IMR-90 (cell line): Measurements from ENCODE around the gene NDC80. TPM values are rescaled to one million over a fixed set of nuclear protein-coding genes. Genes with fewer than 3 reads are reported as not detected.

Experiments used
- ATAC-seq: fragments of 200-7000 bp; cut with Tn5 transposase; 2 replicates; pipeline ENCODE4 v1.9.1; 2020; ENCODE audit warnings: low read depth, mild to moderate bottlenecking, moderate library complexity
- BruUV-seq: library from RNA; stranded (reverse); fragments of 400-500 nt; replicated peaks from 2 replicates; lab custom pipeline; 2021; lab: Mats Ljungman, UMichigan
- CTCF ChIA-PET: fragments of 300-600 bp; formaldehyde crosslinking; extraction: SDS; loops from one replicate; lab custom pipeline; 2021; ENCODE audit warnings: antibody characterized with exemption; lab: Yijun Ruan, JAX
- POLR2A ChIA-PET: fragments of 300-600 bp; sonication (Branson Sonifier 250); formaldehyde crosslinking; loops from one replicate; lab custom pipeline; 2022; ENCODE audit warnings: antibody characterized with exemption; ENCODE audit not compliant: unreplicated experiment; lab: Charles Lee
- DNase-seq: peaks from one replicate; pipeline ENCODE4 v3.0.0; 2013
- H2AFZ ChIP-seq: replicated peaks from 2 replicates; pipeline ENCODE3; 2013; ENCODE audit warnings: low read length, mild to moderate bottlenecking; ENCODE audit not compliant: poor library complexity
- H2AK5ac ChIP-seq: 2 replicates; pipeline ENCODE4 v1.6.1; 2013; ENCODE audit warnings: low read depth, low read length, inconsistent platforms
- H2AK9ac ChIP-seq: replicated peaks from 2 replicates; pipeline ENCODE3; 2013; ENCODE audit warnings: mild to moderate bottlenecking, low read depth, low read length, moderate library complexity; ENCODE audit not compliant: poor library complexity
- H2BK120ac ChIP-seq: 2 replicates; pipeline ENCODE4 v1.6.1; 2013; ENCODE audit warnings: low read depth, low read length, inconsistent platforms
- H2BK15ac ChIP-seq: 3 replicates; pipeline ENCODE4 v1.6.1; 2013; ENCODE audit warnings: low read depth, low read length, inconsistent platforms
- H2BK20ac ChIP-seq: 2 replicates; pipeline ENCODE4 v1.6.1; 2013; ENCODE audit warnings: low read depth, mild to moderate bottlenecking, inconsistent platforms, low read length, moderate library complexity
- H2BK5ac ChIP-seq: 2 replicates; pipeline ENCODE4 v1.6.1; 2013; ENCODE audit warnings: mild to moderate bottlenecking, low read depth, low read length, inconsistent platforms; ENCODE audit not compliant: poor library complexity, severe bottlenecking
- H3K14ac ChIP-seq: replicated peaks from 2 replicates; pipeline ENCODE4 v1.6.1; 2013; ENCODE audit warnings: low read depth, low read length, inconsistent platforms
- H3K18ac ChIP-seq: 2 replicates; pipeline ENCODE4 v1.6.1; 2013; ENCODE audit warnings: low read depth, low read length, control low read depth
- H3K23ac ChIP-seq: 2 replicates; pipeline ENCODE4 v1.6.1; 2013; ENCODE audit warnings: low read depth, low read length, inconsistent platforms
- H3K27ac ChIP-seq: 2 replicates; pipeline ENCODE4 v1.5.1; 2013; ENCODE audit warnings: mild to moderate bottlenecking, control low read depth, low read length; ENCODE audit not compliant: insufficient read depth
- H3K27me3 ChIP-seq: 2 replicates; pipeline ENCODE4 v1.6.1; 2013; ENCODE audit warnings: low read length; ENCODE audit not compliant: control insufficient read depth, insufficient read depth
- H3K36me3 ChIP-seq: 2 replicates; pipeline ENCODE4 v1.6.1; 2013; ENCODE audit warnings: low read length, mixed read lengths; ENCODE audit not compliant: control insufficient read depth, insufficient read depth
- H3K4ac ChIP-seq: 2 replicates; pipeline ENCODE4 v1.6.1; 2013; ENCODE audit warnings: low read depth, low read length, inconsistent platforms
- H3K4me1 ChIP-seq: 2 replicates; pipeline ENCODE4 v1.6.1; 2013; ENCODE audit warnings: low read length, mixed read lengths; ENCODE audit not compliant: control insufficient read depth, insufficient read depth
- H3K4me2 ChIP-seq: 2 replicates; pipeline ENCODE4 v1.6.1; 2013; ENCODE audit warnings: low read depth, mild to moderate bottlenecking, control low read depth, low read length, moderate library complexity
- H3K4me3 ChIP-seq: 2 replicates; pipeline ENCODE4 v1.5.1; 2013; ENCODE audit warnings: low read depth, mild to moderate bottlenecking, control low read depth, low read length, moderate library complexity; ENCODE audit not compliant: insufficient read depth
- H3K56ac ChIP-seq: 2 replicates; pipeline ENCODE4 v1.6.1; 2013; ENCODE audit warnings: low read length, inconsistent platforms; ENCODE audit not compliant: insufficient read depth; ENCODE audit errors: extremely low read depth
- H3K79me1 ChIP-seq, 2 experiments: 2 replicates each; pipeline ENCODE4 v1.6.1; 2013; ENCODE audit warnings: low read length in 2 of 2, inconsistent platforms in 1 of 2, low read depth in 1 of 2
- H3K9ac ChIP-seq: 2 replicates; pipeline ENCODE4 v1.6.1; 2013; ENCODE audit warnings: low read depth, low read length, control low read depth
- H3K9me1 ChIP-seq: 2 replicates; pipeline ENCODE4 v1.6.1; 2013; ENCODE audit warnings: low read length, inconsistent platforms; ENCODE audit not compliant: insufficient read depth
- H3K9me3 ChIP-seq: 2 replicates; pipeline ENCODE4 v1.6.1; 2013; ENCODE audit warnings: low read length; ENCODE audit not compliant: control insufficient read depth, insufficient read depth
- H4K20me1 ChIP-seq: 2 replicates; pipeline ENCODE4 v1.6.1; 2013; ENCODE audit warnings: low read length, inconsistent platforms; ENCODE audit not compliant: insufficient read depth
- H4K5ac ChIP-seq: 2 replicates; pipeline ENCODE4 v1.6.1; 2013; ENCODE audit warnings: mild to moderate bottlenecking, low read depth, low read length, control low read depth
- H4K8ac ChIP-seq, 2 experiments: 2 replicates each; pipeline ENCODE4 v1.6.1; 2013; ENCODE audit warnings: low read depth in 2 of 2, low read length in 2 of 2, control low read depth in 1 of 2, inconsistent platforms in 1 of 2
- H4K91ac ChIP-seq: 2 replicates; pipeline ENCODE4 v1.6.1; 2013; ENCODE audit warnings: low read depth, low read length, inconsistent platforms; ENCODE audit not compliant: insufficient read depth
- BHLHE40 ChIP-seq: fragments of 150-350 bp; IDR thresholded peaks from 2 replicates; pipeline ENCODE4 v1.6.1; 2016; ENCODE audit warnings: mild to moderate bottlenecking, low read depth, low read length
- CEBPB ChIP-seq: IDR thresholded peaks from 2 replicates; pipeline ENCODE4 v1.6.1; 2012; ENCODE audit warnings: low read depth, low read length, improper control_type of control experiment
- CHD1 ChIP-seq: IDR thresholded peaks from 2 replicates; pipeline ENCODE4 v1.6.1; 2012; ENCODE audit warnings: low read depth, low read length, improper control_type of control experiment
- FOS ChIP-seq: fragments of 150-350 bp; IDR thresholded peaks from 2 replicates; pipeline ENCODE4 v1.6.1; 2016; ENCODE audit warnings: low read depth, low read length
- MAFK ChIP-seq: IDR thresholded peaks from 2 replicates; pipeline ENCODE4 v1.6.1; 2012; ENCODE audit warnings: low read depth, low read length, improper control_type of control experiment
- MAZ ChIP-seq: IDR thresholded peaks from 2 replicates; pipeline ENCODE4 v1.6.1; 2012; ENCODE audit warnings: low read depth, mild to moderate bottlenecking, low read length, improper control_type of control experiment, moderate library complexity, borderline replicate concordance
- MXI1 ChIP-seq: IDR thresholded peaks from 2 replicates; pipeline ENCODE4 v1.6.1; 2012; ENCODE audit warnings: low read depth, mild to moderate bottlenecking, low read length, moderate library complexity, borderline replicate concordance
- NFE2L2 ChIP-seq: fragments of 150-350 bp; IDR thresholded peaks from 2 replicates; pipeline ENCODE4 v1.6.1; 2016; ENCODE audit warnings: low read depth, mild to moderate bottlenecking, low read length
- POLR2A ChIP-seq: IDR thresholded peaks from 2 replicates; pipeline ENCODE4 v1.6.1; 2012; ENCODE audit warnings: mild to moderate bottlenecking, low read depth, low read length
- RAD21 ChIP-seq: IDR thresholded peaks from 2 replicates; pipeline ENCODE4 v1.6.1; 2012; ENCODE audit warnings: low read length, improper control_type of control experiment
- RCOR1 ChIP-seq: IDR thresholded peaks from 2 replicates; pipeline ENCODE4 v1.6.1; 2012; ENCODE audit warnings: mild to moderate bottlenecking, low read length, improper control_type of control experiment; ENCODE audit not compliant: insufficient replicate concordance
- RFX5 ChIP-seq: IDR thresholded peaks from 2 replicates; pipeline ENCODE4 v1.8.0; 2012; ENCODE audit warnings: low read depth, mild to moderate bottlenecking, low read length, moderate library complexity
- SMC3 ChIP-seq: fragments of 150-350 bp; IDR thresholded peaks from 2 replicates; pipeline ENCODE4 v1.6.1; 2016; ENCODE audit warnings: low read depth, mild to moderate bottlenecking, antibody characterized with exemption, low read length, moderate library complexity
- WGBS, 2 experiments: methylation state at CpG; one replicate each; pipeline versions ENCODE4 v1.1.5 to v1.1.7; 2013; ENCODE audit warnings: missing lambda C conversion rate in 2 of 2; ENCODE audit not compliant: insufficient read length in 1 of 2; ENCODE audit errors: extremely low coverage in 2 of 2; 5-methylcytosine and 5-hydroxymethylcytosine counted together
- dilution Hi-C: fragments of 300-500 bp; cut with HindIII; formaldehyde crosslinking; loops from one replicate; pipeline ENCODE4 v1.14.3; 2018; ENCODE audit warnings: low sequenced_read_pairs; ENCODE audit not compliant: unreplicated experiment
- in situ Hi-C: fragments of 300-500 bp; cut with MboI; formaldehyde crosslinking; loops from 3 replicates; pipeline ENCODE4 v1.14.3; 2019; ENCODE audit warnings: low sequenced_read_pairs, inconsistent platforms, mixed read lengths
- intact Hi-C: fragments of 100-400 bp; cut with micrococcal nuclease; formaldehyde crosslinking; loops from 2 replicates; pipeline ENCODE4 v1.10.0; 2022
- polyA plus RNA-seq, 3 experiments: library from polyadenylated mRNA; depleted of rRNA; stranded (reverse); fragments of >200 nt; gene quantifications; 2 replicates each; pipeline ENCODE4 v1.2.3, GENCODE V29; 2012; ENCODE audit warnings: low replicate concordance in 1 of 3
- total RNA-seq: library from RNA; depleted of rRNA; stranded (reverse); fragments of >200 nt; gene quantifications from 2 replicates; pipeline ENCODE4 v1.2.3, GENCODE V29; 2012
- TF ChIP-seq, protein P1 (sequence below): fragments of 150-350 bp; IDR thresholded peaks from 2 replicates; pipeline ENCODE4 v1.6.1; 2017; ENCODE audit warnings: mild to moderate bottlenecking, antibody characterized with exemption, low read length, low read depth
- TF ChIP-seq, protein P2 (sequence below): conservative IDR thresholded peaks from 2 replicates; pipeline ENCODE4 v1.5.1; 2012; ENCODE audit warnings: mild to moderate bottlenecking, low read depth, low read length, improper control_type of control experiment
- TF ChIP-seq, protein P3 (sequence below): fragments of 150-350 bp; IDR thresholded peaks from 2 replicates; pipeline ENCODE4 v1.6.1; 2016; ENCODE audit warnings: low read depth, mild to moderate bottlenecking, low read length, moderate library complexity, borderline replicate concordance

Gene NDC80
- total and polyA plus RNA-seq, 2 of the 4 experiments (the other 2 are of a cell fraction): 11.8 to 15.5 TPM

DNA sequence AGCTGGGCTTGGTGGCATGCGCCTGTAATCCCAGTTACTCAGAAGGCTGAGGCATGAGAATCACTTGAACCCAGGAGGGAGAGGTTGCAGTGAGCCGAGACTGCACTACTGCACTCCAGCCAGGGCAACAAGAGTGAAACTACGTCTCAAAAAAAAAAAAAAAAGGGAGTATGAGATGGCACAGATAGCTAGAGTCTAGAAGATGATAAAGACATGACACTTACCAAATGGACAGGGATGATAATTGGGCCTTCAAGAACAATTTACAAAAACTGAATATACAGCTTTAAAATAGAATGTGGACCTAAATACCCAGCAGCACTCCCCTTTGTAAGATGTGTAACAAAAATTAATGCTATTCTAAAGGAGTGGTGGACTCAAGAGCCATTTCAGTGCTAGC lies 2.8 kb upstream of the NDC80 start:
- H3K9ac ChIP-seq: no peak overlapping the region

More for the DNA sequence above, 2.8 kb upstream of the NDC80 start:
- TF ChIP-seq MXI1 (no peak), MAFK (no peak), NFE2L2 (no peak), SMC3 (no peak), BHLHE40 (no peak), POLR2A (no peak), CHD1 (no peak), RCOR1 (no peak), RFX5 (no peak), RAD21 (no peak), FOS (no peak), MAZ (no peak), CEBPB (no peak)
- TF ChIP-seq, protein P1, sequence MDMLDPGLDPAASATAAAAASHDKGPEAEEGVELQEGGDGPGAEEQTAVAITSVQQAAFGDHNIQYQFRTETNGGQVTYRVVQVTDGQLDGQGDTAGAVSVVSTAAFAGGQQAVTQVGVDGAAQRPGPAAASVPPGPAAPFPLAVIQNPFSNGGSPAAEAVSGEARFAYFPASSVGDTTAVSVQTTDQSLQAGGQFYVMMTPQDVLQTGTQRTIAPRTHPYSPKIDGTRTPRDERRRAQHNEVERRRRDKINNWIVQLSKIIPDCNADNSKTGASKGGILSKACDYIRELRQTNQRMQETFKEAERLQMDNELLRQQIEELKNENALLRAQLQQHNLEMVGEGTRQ: no peak
- TF ChIP-seq, protein P2, sequence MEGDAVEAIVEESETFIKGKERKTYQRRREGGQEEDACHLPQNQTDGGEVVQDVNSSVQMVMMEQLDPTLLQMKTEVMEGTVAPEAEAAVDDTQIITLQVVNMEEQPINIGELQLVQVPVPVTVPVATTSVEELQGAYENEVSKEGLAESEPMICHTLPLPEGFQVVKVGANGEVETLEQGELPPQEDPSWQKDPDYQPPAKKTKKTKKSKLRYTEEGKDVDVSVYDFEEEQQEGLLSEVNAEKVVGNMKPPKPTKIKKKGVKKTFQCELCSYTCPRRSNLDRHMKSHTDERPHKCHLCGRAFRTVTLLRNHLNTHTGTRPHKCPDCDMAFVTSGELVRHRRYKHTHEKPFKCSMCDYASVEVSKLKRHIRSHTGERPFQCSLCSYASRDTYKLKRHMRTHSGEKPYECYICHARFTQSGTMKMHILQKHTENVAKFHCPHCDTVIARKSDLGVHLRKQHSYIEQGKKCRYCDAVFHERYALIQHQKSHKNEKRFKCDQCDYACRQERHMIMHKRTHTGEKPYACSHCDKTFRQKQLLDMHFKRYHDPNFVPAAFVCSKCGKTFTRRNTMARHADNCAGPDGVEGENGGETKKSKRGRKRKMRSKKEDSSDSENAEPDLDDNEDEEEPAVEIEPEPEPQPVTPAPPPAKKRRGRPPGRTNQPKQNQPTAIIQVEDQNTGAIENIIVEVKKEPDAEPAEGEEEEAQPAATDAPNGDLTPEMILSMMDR: no peak
- TF ChIP-seq, protein P3, sequence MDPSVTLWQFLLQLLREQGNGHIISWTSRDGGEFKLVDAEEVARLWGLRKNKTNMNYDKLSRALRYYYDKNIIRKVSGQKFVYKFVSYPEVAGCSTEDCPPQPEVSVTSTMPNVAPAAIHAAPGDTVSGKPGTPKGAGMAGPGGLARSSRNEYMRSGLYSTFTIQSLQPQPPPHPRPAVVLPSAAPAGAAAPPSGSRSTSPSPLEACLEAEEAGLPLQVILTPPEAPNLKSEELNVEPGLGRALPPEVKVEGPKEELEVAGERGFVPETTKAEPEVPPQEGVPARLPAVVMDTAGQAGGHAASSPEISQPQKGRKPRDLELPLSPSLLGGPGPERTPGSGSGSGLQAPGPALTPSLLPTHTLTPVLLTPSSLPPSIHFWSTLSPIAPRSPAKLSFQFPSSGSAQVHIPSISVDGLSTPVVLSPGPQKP: no peak
- intact Hi-C loops (no loop called here), in situ Hi-C loops (loop anchor here (25.0 kb wide), 1 partner anchor 1706 kb away; no protein-coding TSS in a partner anchor), dilution Hi-C loops (no loop called here)
- H3K18ac ChIP-seq: no peak overlapping the region
- H3K14ac ChIP-seq: no peak overlapping the region
- no peak overlapping the region for H2BK120ac ChIP-seq
- 0 out of 2 replicates have a peak, but pooled peaks cover 9% of the 10 kb centered on the region for H3K9me1 ChIP-seq
- peaks cover 32 to 54% of the 10 kb centered on the region in 2 experiments; a peak in 3 of 4 replicates for H3K79me1 ChIP-seq
- H3K4ac ChIP-seq: no peak overlapping the region
- DNase-seq (no peak), ATAC-seq (no peak)
- no peaks in the 10 kb centered on the region for H3K9me3 ChIP-seq
- H3K56ac ChIP-seq: no peak overlapping the region
- H2BK20ac ChIP-seq: no peak overlapping the region
- H3K27me3 ChIP-seq: no peaks in the 10 kb centered on the region
- H2BK15ac ChIP-seq: no peak overlapping the region
- H4K5ac ChIP-seq: no peak overlapping the region
- no peak overlapping the region for H4K91ac ChIP-seq
- no peak overlapping the region for H4K8ac ChIP-seq
- ChIA-PET POLR2A (no interaction called here), CTCF (interaction anchor here (0.9 kb wide), 1 partner anchor 45 kb away, joined by 3 read pairs; no protein-coding TSS in a partner anchor)
- no peak overlapping the region for H2AK9ac ChIP-seq
- H3K4me1 ChIP-seq: peaks cover 5% of the 10 kb centered on the region
- no peak overlapping the region for H2BK5ac ChIP-seq
- 92% methylated on average over 2 of the region's 3 CpGs; no CpG with 5 or more reads in 1 of the 2 experiments for WGBS, 2 experiments
- H3K36me3 ChIP-seq: 0 out of 2 replicates have a peak, but pooled peaks cover 1% of the 10 kb centered on the region
- H3K4me3 ChIP-seq: no peak overlapping the region
- BruUV-seq: no TSS peak
- H2AK5ac ChIP-seq: no peak overlapping the region
- no peaks in the 10 kb centered on the region for H4K20me1 ChIP-seq
- H3K4me2 ChIP-seq: no peak overlapping the region
- H3K27ac ChIP-seq: no peak overlapping the region
- no peak overlapping the region for H3K23ac ChIP-seq
- no peak overlapping the region for H2AFZ ChIP-seq
